ENCODE measurements around the gene NBAS.

NBAS gene

GRCh38 chr2:15553951-15554350 lies 7.2 kb downstream of the NBAS start:
- no peak for TF ChIP-seq CTCF (IDR thresholded peaks at IDR 0.05; ENCODE audit: control insufficient read depth, extremely low read depth, insufficient read depth)
- no peak for DNase-seq (ENCODE audit: low read depth)
- H3K4me3 ChIP-seq (ENCODE audit: low read depth, low read length), result no peak overlapping the region

GRCh38 chr2:15553519-15553918 lies 7.6 kb downstream of the NBAS start:
- no peak overlapping the region for H3K4me3 ChIP-seq (ENCODE audit: low read depth, low read length)
- no peak for TF ChIP-seq CTCF (IDR thresholded peaks at IDR 0.05; ENCODE audit: control insufficient read depth, extremely low read depth, insufficient read depth)
- no peak for DNase-seq (ENCODE audit: low read depth)

GRCh38 chr2:15548974-15549373 lies 12.2 kb downstream of the NBAS start:
- no peak for DNase-seq (ENCODE audit: low read depth)
- TF ChIP-seq CTCF (IDR thresholded peaks at IDR 0.05; ENCODE audit: control insufficient read depth, extremely low read depth, insufficient read depth), result no peak
- no peak overlapping the region for H3K4me3 ChIP-seq (ENCODE audit: low read depth, low read length)

- peak; percentile 39 for DNase-seq (ENCODE audit: low read depth)
- H3K4me3 ChIP-seq (ENCODE audit: low read depth, low read length), result no peak overlapping the region
- no peak for TF ChIP-seq CTCF (IDR thresholded peaks at IDR 0.05; ENCODE audit: control insufficient read depth, extremely low read depth, insufficient read depth)
These were observed 13.8 kb downstream of the NBAS start for GRCh38 chr2:15547115-15547876.

- no peak overlapping the region for H3K4me3 ChIP-seq (ENCODE audit: low read depth, low read length)
- DNase-seq (ENCODE audit: low read depth), result no peak
- peak; percentile 30; the same call in 1 of the 2 replicates for TF ChIP-seq CTCF (IDR thresholded peaks at IDR 0.05; ENCODE audit: control insufficient read depth, extremely low read depth, insufficient read depth)
These were observed 14.6 kb downstream of the NBAS start for GRCh38 chr2:15546297-15547098.

GRCh38 chr2:15544227-15544626 lies 16.9 kb downstream of the NBAS start:
- no peak overlapping the region for H3K4me3 ChIP-seq (ENCODE audit: low read depth, low read length)
- no peak for DNase-seq (ENCODE audit: low read depth)
- TF ChIP-seq CTCF (IDR thresholded peaks at IDR 0.05; ENCODE audit: control insufficient read depth, extremely low read depth, insufficient read depth), result no peak
